KMS-11 (cell line): Measurements from ENCODE around the gene HIGD2B.
"Not testable (repeated sequence)": the region's sequence is repeated elsewhere in the genome, so short reads cannot be mapped to it uniquely, and the experiment has no call there.

Experiments
- H2AFZ ChIP-seq: fragments of 200-600 bp; sonication (generic); 2 replicates; pipeline ENCODE4 v1.6.1; 2016; ENCODE audit warnings: antibody characterized with exemption, mixed run types, low read depth
- H3K27ac ChIP-seq: fragments of 200-600 bp; sonication (generic); 2 replicates; pipeline ENCODE4 v1.6.1; 2016; ENCODE audit warnings: mild to moderate bottlenecking, mixed run types
- H3K27me3 ChIP-seq: fragments of 200-600 bp; sonication (generic); 2 replicates; pipeline ENCODE4 v1.6.1; 2017; ENCODE audit warnings: mild to moderate bottlenecking, low read depth, mixed run types, moderate library complexity; ENCODE audit not compliant: insufficient read depth
- H3K36me3 ChIP-seq: fragments of 200-600 bp; sonication (generic); 2 replicates; pipeline ENCODE4 v1.6.1; 2017; ENCODE audit warnings: mild to moderate bottlenecking, mixed run types; ENCODE audit not compliant: insufficient read depth
- H3K4me1 ChIP-seq: fragments of 200-600 bp; sonication (generic); 2 replicates; pipeline ENCODE4 v1.6.1; 2016; ENCODE audit warnings: mild to moderate bottlenecking, low read depth, mixed run types; ENCODE audit not compliant: poor library complexity, severe bottlenecking
- H3K4me2 ChIP-seq: fragments of 200-600 bp; sonication (generic); 2 replicates; pipeline ENCODE4 v1.7.0; 2016; ENCODE audit warnings: mild to moderate bottlenecking, mixed run types
- H3K4me3 ChIP-seq: fragments of 200-600 bp; sonication (generic); IDR thresholded peaks from 2 replicates; pipeline ENCODE4 v1.6.1; 2017; ENCODE audit warnings: low read depth, low read length, mixed read lengths; ENCODE audit not compliant: insufficient read depth
- H3K79me2 ChIP-seq: fragments of 200-600 bp; sonication (generic); 2 replicates; pipeline ENCODE4 v1.6.1; 2016; ENCODE audit warnings: low read depth, mixed run types; ENCODE audit not compliant: insufficient read depth
- H3K9ac ChIP-seq: fragments of 200-600 bp; sonication (generic); 2 replicates; pipeline ENCODE4 v1.6.1; 2016; ENCODE audit warnings: mild to moderate bottlenecking, mixed run types
- H4K20me1 ChIP-seq: fragments of 200-600 bp; sonication (generic); 2 replicates; pipeline ENCODE4 v1.6.1; 2016; ENCODE audit warnings: mild to moderate bottlenecking, mixed run types; ENCODE audit not compliant: insufficient read depth
- TF ChIP-seq, protein P1 (sequence below): fragments of 200-600 bp; sonication (generic); conservative IDR thresholded peaks from 2 replicates; pipeline ENCODE4 v1.6.1; 2017; ENCODE audit warnings: low read depth, mild to moderate bottlenecking, antibody characterized with exemption, low read length, moderate library complexity, mixed read lengths

Gene HIGD2B

GRCh38 chr15:72732086-72732485 lies 46.1 kb upstream of the HIGD2B start:
- Histone ChIP-seq H3K27ac (no peak overlapping the region), H3K4me1 (peaks cover 14% of the 10 kb centered on the region), H2AFZ (no peak overlapping the region), H3K36me3 (no peaks in the 10 kb centered on the region), H3K9ac (no peak overlapping the region), H3K27me3 (no peaks in the 10 kb centered on the region), H3K4me3 (no peak overlapping the region), H3K4me2 (no peak overlapping the region), H3K79me2 (no peaks in the 10 kb centered on the region), H4K20me1 (no peaks in the 10 kb centered on the region)
- TF ChIP-seq, protein P1, sequence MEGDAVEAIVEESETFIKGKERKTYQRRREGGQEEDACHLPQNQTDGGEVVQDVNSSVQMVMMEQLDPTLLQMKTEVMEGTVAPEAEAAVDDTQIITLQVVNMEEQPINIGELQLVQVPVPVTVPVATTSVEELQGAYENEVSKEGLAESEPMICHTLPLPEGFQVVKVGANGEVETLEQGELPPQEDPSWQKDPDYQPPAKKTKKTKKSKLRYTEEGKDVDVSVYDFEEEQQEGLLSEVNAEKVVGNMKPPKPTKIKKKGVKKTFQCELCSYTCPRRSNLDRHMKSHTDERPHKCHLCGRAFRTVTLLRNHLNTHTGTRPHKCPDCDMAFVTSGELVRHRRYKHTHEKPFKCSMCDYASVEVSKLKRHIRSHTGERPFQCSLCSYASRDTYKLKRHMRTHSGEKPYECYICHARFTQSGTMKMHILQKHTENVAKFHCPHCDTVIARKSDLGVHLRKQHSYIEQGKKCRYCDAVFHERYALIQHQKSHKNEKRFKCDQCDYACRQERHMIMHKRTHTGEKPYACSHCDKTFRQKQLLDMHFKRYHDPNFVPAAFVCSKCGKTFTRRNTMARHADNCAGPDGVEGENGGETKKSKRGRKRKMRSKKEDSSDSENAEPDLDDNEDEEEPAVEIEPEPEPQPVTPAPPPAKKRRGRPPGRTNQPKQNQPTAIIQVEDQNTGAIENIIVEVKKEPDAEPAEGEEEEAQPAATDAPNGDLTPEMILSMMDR, result no peak

DNA sequence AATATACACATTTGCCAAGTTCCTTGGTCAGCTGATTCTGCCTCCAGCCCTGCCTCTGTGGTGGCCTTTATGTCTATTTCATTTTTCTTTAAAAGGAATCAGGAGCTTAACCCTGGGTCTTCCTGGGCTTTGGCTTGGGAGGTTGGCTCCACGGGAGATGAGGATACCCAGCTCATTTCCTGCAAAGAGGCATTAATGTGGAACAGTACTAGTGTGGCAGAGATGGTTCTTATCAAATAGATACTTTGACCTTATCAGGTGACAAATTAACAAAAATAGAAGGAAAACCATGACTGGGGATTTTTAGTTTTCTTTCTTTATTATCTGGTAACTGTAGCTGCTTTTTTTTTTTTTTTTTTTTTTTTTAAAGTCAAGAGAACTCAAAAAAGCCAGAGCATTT lies 42.8 kb upstream of the HIGD2B start:
- Histone ChIP-seq H3K4me3 (no peak overlapping the region), H2AFZ (no peak overlapping the region), H3K9ac (no peak overlapping the region), H3K4me2 (no peak overlapping the region), H3K27ac (no peak overlapping the region), H3K4me1 (peaks cover 5% of the 10 kb centered on the region), H3K27me3 (no peaks in the 10 kb centered on the region), H4K20me1 (no peaks in the 10 kb centered on the region), H3K36me3 (no peaks in the 10 kb centered on the region), H3K79me2 (no peaks in the 10 kb centered on the region)
- TF ChIP-seq, protein P1, result no peak

DNA sequence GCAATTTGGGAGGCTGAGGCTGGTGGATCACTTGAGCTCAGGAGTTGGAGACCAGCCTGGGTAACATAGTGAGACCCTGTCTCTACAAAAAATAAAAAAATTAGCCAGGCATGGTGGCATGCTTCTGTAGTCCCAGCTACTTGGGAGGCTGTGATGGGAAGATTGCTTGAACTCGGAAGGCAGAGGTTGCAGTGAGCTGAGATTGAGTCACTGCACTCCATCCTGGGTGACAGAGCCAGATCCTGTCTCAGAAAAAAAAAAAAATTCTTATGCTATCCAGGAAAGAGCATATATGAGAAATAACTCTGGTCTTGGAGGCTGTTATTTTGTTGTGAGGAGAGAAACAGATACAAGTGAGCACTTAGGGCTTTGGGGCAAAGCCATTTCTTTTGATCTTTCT lies 42.3 kb upstream of the HIGD2B start:
- not testable (repeated sequence) for H3K4me1 ChIP-seq, H3K4me2 ChIP-seq, H3K27ac ChIP-seq, H4K20me1 ChIP-seq, H3K27me3 ChIP-seq, H3K4me3 ChIP-seq, H3K79me2 ChIP-seq, H2AFZ ChIP-seq, H3K36me3 ChIP-seq, H3K9ac ChIP-seq

GRCh38 chr15:72727154-72727553 lies 41.2 kb upstream of the HIGD2B start:
- Histone ChIP-seq H3K27ac (no peak overlapping the region), H3K9ac (no peak overlapping the region), H3K79me2 (no peaks in the 10 kb centered on the region), H4K20me1 (no peaks in the 10 kb centered on the region), H3K4me1 (peaks cover 10% of the 10 kb centered on the region), H3K4me2 (no peak overlapping the region), H2AFZ (no peak overlapping the region), H3K4me3 (no peak overlapping the region), H3K36me3 (no peaks in the 10 kb centered on the region), H3K27me3 (no peaks in the 10 kb centered on the region)
- TF ChIP-seq, protein P1, result no peak

DNA sequence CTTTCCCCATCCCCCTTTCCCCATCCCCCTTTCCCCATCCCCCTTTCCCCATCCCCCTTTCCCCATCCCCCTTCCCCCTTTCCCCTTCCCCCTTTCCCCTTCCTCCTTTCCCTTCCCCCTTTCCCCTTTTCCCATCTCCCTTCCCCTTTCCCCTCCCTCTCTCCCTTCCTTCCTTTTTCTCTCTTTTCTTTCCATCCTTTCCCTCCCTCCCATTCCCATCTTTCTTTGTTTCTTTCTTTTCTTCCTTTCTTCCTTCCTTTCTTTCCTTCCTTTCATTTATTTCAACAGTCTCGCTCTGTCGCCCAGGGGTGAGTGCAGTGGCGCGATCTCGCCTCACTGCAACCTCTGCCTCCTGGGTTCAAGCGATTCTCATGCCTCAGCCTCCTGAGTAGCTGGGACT lies 39.9 kb upstream of the HIGD2B start:
- H3K79me2 ChIP-seq, H2AFZ ChIP-seq, H3K27me3 ChIP-seq, H3K4me3 ChIP-seq, H3K36me3 ChIP-seq, H4K20me1 ChIP-seq, H3K9ac ChIP-seq, H3K27ac ChIP-seq, H3K4me2 ChIP-seq: not testable (repeated sequence)
- H3K4me1 ChIP-seq, result peaks cover 15% of the 10 kb centered on the region
